Ovary (tissue), 9 donors: Measurements from ENCODE around the gene TGFBR1. TPM values are rescaled to one million over a fixed set of nuclear protein-coding genes. Genes with fewer than 3 reads are reported as not detected.

Experiments used
- DNase-seq, 5 donors: peaks; one replicate each; pipeline ENCODE4 v3.0.0-alpha.2; 2019 to 2020
- H3K27ac ChIP-seq, 2 donors: fragments of 200-600 bp; one replicate each; pipeline versions ENCODE4 v1.5.1 to v1.8.0; 2019 to 2022
- H3K27me3 ChIP-seq: fragments of 200-600 bp; one replicate; pipeline ENCODE4 v1.8.0; 2022
- H3K36me3 ChIP-seq: fragments of 200-600 bp; sonication (generic); one replicate; pipeline ENCODE4 v1.5.1; 2019
- H3K4me1 ChIP-seq: one replicate; pipeline ENCODE4 v1.8.1; 2013; ENCODE audit warnings: mild to moderate bottlenecking, moderate library complexity; ENCODE audit not compliant: insufficient read depth
- H3K4me3 ChIP-seq: fragments of 200-600 bp; sonication (generic); one replicate; pipeline ENCODE4 v1.5.1; 2017
- H3K9me3 ChIP-seq, 2 donors: fragments of 200-600 bp in 1 of 2; sonication (generic) in 1 of 2; one replicate each; pipeline versions ENCODE4 v1.5.1 to v1.8.1; 2013 to 2019; ENCODE audit warnings: mild to moderate bottlenecking in 1 of 2, moderate library complexity in 1 of 2
- CTCF ChIP-seq, 3 donors: fragments of 450-650 bp in 2 of 3; fragments of 200-600 bp in 1 of 3; IDR thresholded peaks; one replicate each; pipeline versions ENCODE4 v1.5.1 to v1.8.0; 2016 to 2022; ENCODE audit warnings: antibody characterized with exemption in 3 of 3, mild to moderate bottlenecking in 1 of 3
- EP300 ChIP-seq: sonication (generic); formaldehyde crosslinking; IDR thresholded peaks from one replicate; pipeline ENCODE4 v1.6.1; 2017; ENCODE audit warnings: antibody characterized with exemption
- POLR2A ChIP-seq: fragments of 450-650 bp; IDR thresholded peaks from one replicate; pipeline ENCODE4 v1.6.1; 2017; ENCODE audit warnings: antibody characterized with exemption, mild to moderate bottlenecking, moderate library complexity
- WGBS, 3 donors: extraction: QIAGEN DNeasy Blood & Tissue Kit in 1 of 3; methylation state at CpG; one replicate each; pipeline versions ENCODE4 v1.1.5 to v1.1.7; 2013 to 2017; 5-methylcytosine and 5-hydroxymethylcytosine counted together
- intact Hi-C, 4 donors: fragments of 100-400 bp; cut with DNase I; formaldehyde crosslinking; loops; one replicate each; pipeline versions ENCODE4 v1.11.0 to v1.15.1; 2022 to 2023
- polyA plus RNA-seq, 2 donors: library from polyadenylated mRNA; stranded (reverse); fragments of 200-250 nt in 1 of 2; fragments of 350-450 nt in 1 of 2; fragmentation: Illumina TruSeq in 1 of 2; extraction: RNeasy Lipid Tissue Mini Kit (QIAGEN cat#74804) in 1 of 2; gene quantifications; one replicate each; pipeline ENCODE4 v1.2.3, GENCODE V29; 2013 to 2014
- total RNA-seq, 7 donors: library from RNA; depleted of rRNA in 2 of 7; stranded (reverse); fragments of >200 nt in 2 of 7; fragmentation: NEBNext Ultra II Directional in 3 of 7; extraction: Animal tissue kit (Norgen Biotek cat#: 25700) in 3 of 7; gene quantifications; one replicate each; pipeline versions ENCODE4 v1.1.0 to v1.2.4, GENCODE V29; 2016 to 2023
- donor health status: DM: no; HTN: no; CAD: no; lungs with moderate emphysema.
- donor health status: DM: no; HTN: no; CAD: no.
- donor health status: Bipolar disorder and iron deficiency.
- donor health status: DM: yes; HTN: yes; CAD: no.
- donor health status: DM: no; HTN: no; CAD: no.
- donor health status: DM: yes; HTN: yes; CAD: no.

The TGFBR1 gene
- total and polyA plus RNA-seq, 9 donors = 12.5 to 55.9 (median 38.3) TPM

- peaks cover 5% of the 10 kb centered on the region for H3K4me1 ChIP-seq
- TF ChIP-seq EP300 (no peak), CTCF (IDR thresholded peaks at IDR 0.05) (no peak), POLR2A (no peak)
- DNase-seq = no peak
- H3K36me3 ChIP-seq = no peaks in the 10 kb centered on the region
- WGBS, 3 donors = 90 to 93% (median 92%) methylated on average over 3 of the region's 3 CpGs
- H3K4me3 ChIP-seq = no peak overlapping the region
- no peaks in the 10 kb centered on the region for H3K27me3 ChIP-seq
- intact Hi-C loops = no loop called here
- H3K9me3 ChIP-seq = no peaks in the 10 kb centered on the region
- no peak overlapping the region for H3K27ac ChIP-seq
Observed at GRCh38 chr9:99130069-99130468, 25.2 kb downstream of the TGFBR1 start.

DNA sequence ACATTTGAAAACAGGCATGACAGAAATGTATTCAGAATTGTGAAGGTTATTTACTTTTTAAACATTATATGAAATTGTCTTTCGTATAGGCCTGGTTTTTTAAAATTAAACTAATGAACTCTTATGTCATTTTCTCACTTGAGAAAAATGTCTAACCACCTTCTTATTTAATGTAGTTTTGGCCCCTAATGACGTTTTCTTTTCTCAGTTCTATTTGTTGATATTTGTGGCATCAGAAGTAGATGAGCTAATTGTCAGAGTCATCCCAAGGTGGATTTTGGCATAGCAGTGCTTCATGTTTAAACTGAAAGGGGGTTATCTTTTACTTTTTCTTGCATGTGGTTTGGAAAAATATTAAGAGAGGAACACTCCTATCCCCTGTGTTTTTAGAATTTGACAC lies 28.2 kb downstream of the TGFBR1 start:
- Histone ChIP-seq H3K27ac (no peak overlapping the region), H3K4me1 (no peaks in the 10 kb centered on the region), H3K27me3 (no peaks in the 10 kb centered on the region), H3K9me3 (no peaks in the 10 kb centered on the region), H3K4me3 (no peak overlapping the region), H3K36me3 (no peaks in the 10 kb centered on the region)
- intact Hi-C loops = no loop called here
- TF ChIP-seq CTCF (IDR thresholded peaks at IDR 0.05) (no peak), EP300 (no peak), POLR2A (no peak)
- WGBS, 3 donors = 66 to 68% (median 68%) methylated on average over 2 of the region's 2 CpGs
- DNase-seq = no peak

DNA sequence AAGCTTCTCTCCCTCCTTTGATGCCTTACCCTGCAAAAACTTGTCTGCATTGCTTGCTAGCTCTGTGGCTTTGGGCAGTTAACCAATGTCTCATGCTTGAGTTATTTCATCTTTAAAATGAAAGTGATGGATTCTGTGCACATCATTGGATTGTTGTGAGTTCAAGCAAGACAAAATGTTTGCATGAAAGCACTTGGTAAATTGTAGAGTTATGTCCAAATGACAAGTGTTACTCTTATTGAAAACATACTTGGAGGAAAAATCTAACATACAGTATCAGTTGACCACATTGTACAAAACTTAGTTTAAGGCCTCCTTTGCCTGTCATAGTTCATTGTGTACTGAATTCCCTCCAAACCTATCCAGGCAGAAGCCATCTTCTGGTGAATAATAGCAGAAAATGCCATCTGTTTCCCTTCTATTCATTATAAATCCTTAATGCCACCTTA lies 30.0 kb downstream of the TGFBR1 start:
- DNase-seq = no peak
- Histone ChIP-seq H3K27me3 (no peaks in the 10 kb centered on the region), H3K4me3 (no peak overlapping the region), H3K4me1 (no peaks in the 10 kb centered on the region), H3K9me3 (no peaks in the 10 kb centered on the region), H3K36me3 (no peaks in the 10 kb centered on the region), H3K27ac (no peak overlapping the region)
- TF ChIP-seq EP300 (no peak), CTCF (IDR thresholded peaks at IDR 0.05) (no peak), POLR2A (no peak)
- intact Hi-C loops = no loop called here

GRCh38 chr9:99135456-99135855 lies 30.5 kb downstream of the TGFBR1 start:
- intact Hi-C loops = no loop called here
- DNase-seq = no peak
- Histone ChIP-seq H3K4me1 (no peaks in the 10 kb centered on the region), H3K4me3 (no peak overlapping the region), H3K36me3 (no peaks in the 10 kb centered on the region), H3K27ac (no peak overlapping the region), H3K27me3 (no peaks in the 10 kb centered on the region), H3K9me3 (no peaks in the 10 kb centered on the region)
- WGBS, 3 donors = 95 to 97% (median 95%) methylated on average over 4 of the region's 4 CpGs
- TF ChIP-seq EP300 = no peak
- no peak for TF ChIP-seq CTCF (IDR thresholded peaks at IDR 0.05)
- no peak for TF ChIP-seq POLR2A

DNA sequence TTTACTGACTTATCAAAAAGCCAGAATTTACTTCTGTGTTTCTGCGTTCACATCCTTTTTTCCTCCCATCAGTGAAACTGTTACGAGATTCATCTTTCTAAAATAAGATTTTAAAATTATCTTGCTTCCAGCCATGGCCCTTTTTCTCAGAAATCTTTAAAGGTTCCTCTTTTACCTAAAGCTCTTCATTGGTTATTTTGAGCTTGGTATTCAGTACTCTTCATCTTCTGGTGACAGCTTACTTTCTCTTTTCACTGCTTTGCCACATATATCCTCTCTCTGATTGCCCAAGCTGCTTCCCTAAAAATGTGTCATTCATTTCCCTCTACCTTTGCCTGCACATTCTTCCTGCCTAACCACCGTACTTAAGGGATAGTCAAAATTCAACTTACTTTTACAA lies 32.3 kb downstream of the TGFBR1 start:
- Histone ChIP-seq H3K36me3 (no peaks in the 10 kb centered on the region), H3K9me3 (no peaks in the 10 kb centered on the region), H3K4me1 (no peaks in the 10 kb centered on the region), H3K27ac (no peak overlapping the region), H3K4me3 (no peak overlapping the region), H3K27me3 (no peaks in the 10 kb centered on the region)
- intact Hi-C loops = no loop called here
- TF ChIP-seq EP300 = no peak
- TF ChIP-seq CTCF (IDR thresholded peaks at IDR 0.05) = no peak
- no peak for TF ChIP-seq POLR2A
- WGBS, 3 donors = 88 to 92% (median 92%) methylated on average over 3 of the region's 3 CpGs
- DNase-seq = no peak
